Epithelial cell of esophagus (primary cell): ENCODE data around the gene ZNF765.
"Not testable (repeated sequence)": the region's sequence is repeated elsewhere in the genome, so short reads cannot be mapped to it uniquely, and the experiment has no call there.

Source experiments
- DNase-seq: peaks from one replicate; pipeline ENCODE4 v3.0.0; 2010; ENCODE audit warnings: low read depth
- H3K4me3 ChIP-seq: 2 replicates; pipeline ENCODE4 v1.5.1; 2011; ENCODE audit warnings: mild to moderate bottlenecking, low read length, control low read depth
- CTCF ChIP-seq: IDR thresholded peaks from 2 replicates; pipeline ENCODE4 v1.5.1; 2011; ENCODE audit warnings: low read depth, mild to moderate bottlenecking, low read length, control low read depth, inconsistent platforms; ENCODE audit not compliant: insufficient read depth; ENCODE audit errors: missing control alignments

Gene ZNF765

GRCh38 chr19:53389978-53390377 lies 5.0 kb upstream of the ZNF765 start:
- no peak for TF ChIP-seq CTCF
- no peak overlapping the region for H3K4me3 ChIP-seq
- DNase-seq, result no peak

- TF ChIP-seq CTCF, result no peak
- peak overlapping the region; percentile 13 for H3K4me3 ChIP-seq
- DNase-seq, result no peak
These were observed 401 bp upstream of the ZNF765 start for GRCh38 chr19:53394522-53394973.

- H3K4me3 ChIP-seq, result peak overlapping the region; percentile 89
- DNase-seq, result not testable (repeated sequence)
These were observed 1.0 kb downstream of the ZNF765 start for GRCh38 chr19:53395840-53396524.

- H3K4me3 ChIP-seq, result peak overlapping the region; percentile 89
- DNase-seq, result no peak
- no peak for TF ChIP-seq CTCF
These were observed 1.5 kb downstream of the ZNF765 start for GRCh38 chr19:53396525-53396868.

GRCh38 chr19:53397918-53398317 lies 3.0 kb downstream of the ZNF765 start:
- H3K4me3 ChIP-seq, DNase-seq: not testable (repeated sequence)

GRCh38 chr19:53409505-53410204 lies 14.7 kb downstream of the ZNF765 start:
- DNase-seq, result no peak
- TF ChIP-seq CTCF, result no peak
- H3K4me3 ChIP-seq, result no peak overlapping the region

GRCh38 chr19:53420520-53421315 lies 25.8 kb downstream of the ZNF765 start:
- not testable (repeated sequence) for H3K4me3 ChIP-seq, DNase-seq

GRCh38 chr19:53422551-53422950 lies 27.6 kb downstream of the ZNF765 start:
- H3K4me3 ChIP-seq, result no peak overlapping the region
- DNase-seq, result no peak
- no peak for TF ChIP-seq CTCF

GRCh38 chr19:53423074-53423473 lies 28.1 kb downstream of the ZNF765 start:
- not testable (repeated sequence) for DNase-seq, H3K4me3 ChIP-seq

- not testable (repeated sequence) for H3K4me3 ChIP-seq, DNase-seq
These were observed 28.7 kb downstream of the ZNF765 start for GRCh38 chr19:53423680-53424079.
